HCT116 (cell line): ENCODE results near the gene MCC. TPM values are rescaled to one million over a fixed set of nuclear protein-coding genes. Genes with fewer than 3 reads are reported as not detected.

Experiments used
- ATAC-seq: fragments of 200-7000 bp; cut with Tn5 transposase; 2 replicates; pipeline ENCODE4 v1.9.1; 2020; ENCODE audit warnings: mild to moderate bottlenecking, moderate library complexity
- BruUV-seq: library from RNA; stranded (reverse); fragments of 400-500 nt; replicated peaks from 2 replicates; lab custom pipeline; 2021; lab: Mats Ljungman, UMichigan
- CTCF ChIA-PET: fragments of 300-600 bp; sonication (Branson Sonifier 250); formaldehyde crosslinking; loops from one replicate; lab custom pipeline; 2021; ENCODE audit warnings: antibody characterized with exemption; lab: Charles Lee
- POLR2A ChIA-PET: fragments of 300-600, 350-600 bp; sonication (Branson Sonifier 250); formaldehyde crosslinking; loops from one replicate; lab custom pipeline; 2021; ENCODE audit warnings: antibody characterized with exemption; lab: Charles Lee
- RAD21 ChIA-PET, 2 experiments: fragments of 300-600 bp; sonication (Branson Sonifier 250); formaldehyde crosslinking; loops; one replicate each; lab custom pipeline; 2023; ENCODE audit warnings: low total read pairs in 2 of 2; ENCODE audit not compliant: uncharacterized antibody in 2 of 2, unreplicated experiment in 2 of 2, low non-redundant PET in 1 of 2; lab: Charles Lee
- DNase-seq: peaks from one replicate; pipeline ENCODE4 v3.0.0-alpha.2; 2010; ENCODE audit warnings: low read depth, low spot score
- H2AFZ ChIP-seq: fragments of 200-600 bp; shearing (Covaris generic), sonication (generic); 2 replicates; pipeline ENCODE4 v1.6.1; 2017; ENCODE audit warnings: low read depth, mixed run types, mixed read lengths, antibody characterized with exemption, low read length; ENCODE audit not compliant: poor library complexity, severe bottlenecking
- H3K27ac ChIP-seq: 2 replicates; pipeline ENCODE4 v1.5.1; 2012; ENCODE audit warnings: low read depth, low read length
- H3K27me3 ChIP-seq: fragments of 200-600 bp; sonication (generic); 2 replicates; pipeline ENCODE4 v1.6.1; 2016; ENCODE audit warnings: mixed run types, low read length, mixed read lengths; ENCODE audit not compliant: insufficient read depth
- H3K36me3 ChIP-seq, 2 experiments: fragments of 200-500 bp in 1 of 2; fragments of 200-600 bp in 1 of 2; sonication (Bioruptor generic) in 1 of 2; sonication (generic) in 1 of 2; 2 replicates each; pipeline versions ENCODE4 v1.5.1 to v1.6.1; 2014 to 2016; ENCODE audit warnings: low read length in 2 of 2, inconsistent platforms in 1 of 2, mixed read lengths in 1 of 2, mixed run types in 1 of 2; ENCODE audit not compliant: insufficient read depth in 2 of 2, control insufficient read depth in 1 of 2
- H3K4me1 ChIP-seq, 2 experiments: fragments of 200-600 bp in 1 of 2; sonication (generic) in 1 of 2; 2 replicates each; pipeline versions ENCODE4 v1.5.1 to v1.6.1; 2012 to 2017; ENCODE audit warnings: low read length in 2 of 2, inconsistent platforms in 1 of 2, mild to moderate bottlenecking in 1 of 2, mixed read lengths in 1 of 2, mixed run types in 1 of 2, moderate library complexity in 1 of 2; ENCODE audit not compliant: insufficient read depth in 2 of 2, control insufficient read depth in 1 of 2
- H3K4me2 ChIP-seq: fragments of 200-600 bp; sonication (generic); 2 replicates; pipeline ENCODE4 v1.6.1; 2017; ENCODE audit warnings: mixed run types, low read length, mixed read lengths
- H3K4me3 ChIP-seq, 2 experiments: fragments of 200-600 bp in 1 of 2; sonication (generic) in 1 of 2; replicated peaks in 1 of 2; 2 replicates each; pipeline ENCODE4 v1.5.1; 2011 to 2016; ENCODE audit warnings: low read length in 2 of 2, control low read depth in 1 of 2, low read depth in 1 of 2, mild to moderate bottlenecking in 1 of 2, mixed read lengths in 1 of 2, mixed run types in 1 of 2
- H3K79me2 ChIP-seq: fragments of 200-600 bp; sonication (generic); 2 replicates; pipeline ENCODE4 v1.6.1; 2017; ENCODE audit warnings: mild to moderate bottlenecking, mixed run types, low read length, moderate library complexity, mixed read lengths; ENCODE audit not compliant: insufficient read depth
- H3K9ac ChIP-seq: fragments of 200-600 bp; sonication (generic); 2 replicates; pipeline ENCODE4 v1.6.1; 2016; ENCODE audit warnings: low read length, mixed read lengths
- H3K9me2 ChIP-seq: fragments of 200-600 bp; sonication (generic), shearing (Covaris generic); 2 replicates; pipeline ENCODE4 v1.6.1; 2017; ENCODE audit warnings: mixed run types, mild to moderate bottlenecking, moderate library complexity; ENCODE audit not compliant: insufficient read depth
- H3K9me3 ChIP-seq, 2 experiments: fragments of 200-500 bp in 1 of 2; fragments of 200-600 bp in 1 of 2; sonication (Bioruptor generic) in 1 of 2; sonication (generic) in 1 of 2; 2 replicates each; pipeline ENCODE4 v1.6.1; 2014 to 2017; ENCODE audit warnings: low read length in 2 of 2, mixed read lengths in 2 of 2, inconsistent platforms in 1 of 2, low read depth in 1 of 2, mild to moderate bottlenecking in 1 of 2, mixed run types in 1 of 2, moderate library complexity in 1 of 2; ENCODE audit not compliant: control insufficient read depth in 1 of 2, insufficient read depth in 1 of 2
- H4K20me1 ChIP-seq: fragments of 200-600 bp; sonication (generic), shearing (Covaris generic); 2 replicates; pipeline ENCODE4 v1.6.1; 2017; ENCODE audit warnings: mixed run types, mild to moderate bottlenecking, moderate library complexity; ENCODE audit not compliant: insufficient read depth
- ATF3 ChIP-seq: IDR thresholded peaks from 2 replicates; pipeline ENCODE4 v1.6.1; 2012
- CBX3 ChIP-seq: IDR thresholded peaks from 2 replicates; pipeline ENCODE4 v1.6.1; 2012; ENCODE audit warnings: low read depth
- CEBPB ChIP-seq: IDR thresholded peaks from 2 replicates; pipeline ENCODE4 v1.6.1; 2012; ENCODE audit warnings: low read depth
- EGR1 ChIP-seq: IDR thresholded peaks from 2 replicates; pipeline ENCODE4 v1.6.1; 2012; ENCODE audit warnings: low read depth
- ELF1 ChIP-seq: IDR thresholded peaks from 2 replicates; pipeline ENCODE4 v1.6.1; 2012; ENCODE audit warnings: low read depth, borderline replicate concordance
- EZH2 ChIP-seq: fragments of 200-600 bp; sonication (generic); IDR thresholded peaks from 2 replicates; pipeline ENCODE4 v1.6.1; 2017; ENCODE audit warnings: antibody characterized with exemption, mixed run types
- EZH2phosphoT487 ChIP-seq: fragments of 200-600 bp; IDR thresholded peaks from 2 replicates; pipeline ENCODE4 v1.6.1; 2018; ENCODE audit warnings: antibody characterized with exemption, borderline replicate concordance
- FOSL1 ChIP-seq: IDR thresholded peaks from 2 replicates; pipeline ENCODE4 v1.6.1; 2012; ENCODE audit warnings: low read depth
- JUND ChIP-seq: IDR thresholded peaks from 2 replicates; pipeline ENCODE4 v1.6.1; 2012
- MAX ChIP-seq: IDR thresholded peaks from 2 replicates; pipeline ENCODE4 v1.6.1; 2012
- POLR2A ChIP-seq: IDR thresholded peaks from 2 replicates; pipeline ENCODE4 v1.7.0; 2011; ENCODE audit warnings: borderline replicate concordance; ENCODE audit not compliant: insufficient read depth, insufficient read length; ENCODE audit errors: extremely low read depth
- POLR2AphosphoS5 ChIP-seq: IDR thresholded peaks from 2 replicates; pipeline ENCODE4 v1.6.1; 2011; ENCODE audit warnings: mild to moderate bottlenecking, low read depth, low read length, moderate library complexity
- RAD21 ChIP-seq: IDR thresholded peaks from 2 replicates; pipeline ENCODE4 v1.6.1; 2012; ENCODE audit warnings: low read depth, mild to moderate bottlenecking
- REST ChIP-seq: IDR thresholded peaks from 2 replicates; pipeline ENCODE4 v1.6.1; 2012; ENCODE audit warnings: low read depth
- SIN3A ChIP-seq: IDR thresholded peaks from 2 replicates; pipeline ENCODE4 v1.6.1; 2012; ENCODE audit warnings: low read depth
- SP1 ChIP-seq: IDR thresholded peaks from 2 replicates; pipeline ENCODE4 v1.6.1; 2012; ENCODE audit warnings: low read depth
- SRF ChIP-seq: IDR thresholded peaks from 2 replicates; pipeline ENCODE4 v1.6.1; 2012; ENCODE audit warnings: low read depth
- TCF7L2 ChIP-seq: IDR thresholded peaks from 2 replicates; pipeline ENCODE4 v1.7.0; 2011; ENCODE audit warnings: borderline replicate concordance, inconsistent platforms; ENCODE audit not compliant: insufficient read depth, insufficient read length; ENCODE audit errors: extremely low read depth
- ZBTB33 ChIP-seq: IDR thresholded peaks from 2 replicates; pipeline ENCODE4 v1.6.1; 2011; ENCODE audit warnings: mild to moderate bottlenecking, low read length, moderate library complexity; ENCODE audit not compliant: insufficient replicate concordance; ENCODE audit errors: extremely low read depth
- ZFX ChIP-seq: fragments of 450-650 bp; IDR thresholded peaks from 2 replicates; pipeline ENCODE4 v1.6.1; 2017
- intact Hi-C: fragments of 100-400 bp; cut with micrococcal nuclease; formaldehyde crosslinking; loops from 2 replicates; pipeline ENCODE4 v1.10.0; 2022
- total RNA-seq: library from RNA; stranded (reverse); gene quantifications from one replicate; pipeline ENCODE4 v1.2.1, GENCODE V29; 2021; ENCODE audit not compliant: unreplicated experiment

The MCC gene
- total RNA-seq, 1 experiment from 2014 or later: 20.1 TPM

- Histone ChIP-seq H3K27me3 (no peaks in the 10 kb centered on the region), H3K9me3 (no peaks in the 10 kb centered on the region), H3K27ac (peak overlapping the region; percentile 55), H3K9ac (peak overlapping the region; percentile 29), H3K4me1 (peaks cover 22 to 60% of the 10 kb centered on the region in 2 experiments), H3K9me2 (no peaks in the 10 kb centered on the region), H2AFZ (no peak overlapping the region), H3K4me3 (peak overlapping the region in 1 of 2 experiments; percentile 28; a peak in 3 of 4 replicates), H4K20me1 (no peaks in the 10 kb centered on the region), H3K79me2 (peaks cover 11% of the 10 kb centered on the region), H3K36me3 (peaks cover 0 to 12% of the 10 kb centered on the region in 2 experiments; a peak in 1 of 4 replicates), H3K4me2 (peak overlapping the region; percentile 74)
- ATAC-seq (peak; percentile 89), DNase-seq (peak; percentile 84)
- ChIA-PET RAD21 (no interaction called here), CTCF (no interaction called here), POLR2A (no interaction called here)
- intact Hi-C loops: no loop called here
- no TSS peak for BruUV-seq
- peak; percentile 14; the same call in 1 of the 2 replicates for TF ChIP-seq RAD21
- TF ChIP-seq SIN3A: peak; percentile 60; the same call in 1 of the 2 replicates
- TF ChIP-seq CEBPB: peak; percentile 64; the same call in 1 of the 2 replicates
- TF ChIP-seq ATF3: no peak
- no peak for TF ChIP-seq POLR2A
- no peak for TF ChIP-seq ZFX
- peak; percentile 55 for TF ChIP-seq CBX3
- no peak for TF ChIP-seq MAX
- TF ChIP-seq JUND: peak; percentile 94
- TF ChIP-seq TCF7L2: no peak
- no peak for TF ChIP-seq EZH2
- TF ChIP-seq ELF1: no peak; the same call in 1 of the 2 replicates
- no peak for TF ChIP-seq REST
- TF ChIP-seq POLR2AphosphoS5: no peak; the same call in 1 of the 2 replicates
- peak; percentile 94 for TF ChIP-seq SRF
- TF ChIP-seq SP1: peak; percentile 82
- TF ChIP-seq EGR1: no peak
- TF ChIP-seq EZH2phosphoT487: no peak
- peak; percentile 95 for TF ChIP-seq FOSL1
- no peak for TF ChIP-seq ZBTB33
Measured at GRCh38 chr5:113020461-113021273, 467.6 kb downstream of the MCC start.
